ENCODE data around the gene ARID1B.

Gene ARID1B

DNA sequence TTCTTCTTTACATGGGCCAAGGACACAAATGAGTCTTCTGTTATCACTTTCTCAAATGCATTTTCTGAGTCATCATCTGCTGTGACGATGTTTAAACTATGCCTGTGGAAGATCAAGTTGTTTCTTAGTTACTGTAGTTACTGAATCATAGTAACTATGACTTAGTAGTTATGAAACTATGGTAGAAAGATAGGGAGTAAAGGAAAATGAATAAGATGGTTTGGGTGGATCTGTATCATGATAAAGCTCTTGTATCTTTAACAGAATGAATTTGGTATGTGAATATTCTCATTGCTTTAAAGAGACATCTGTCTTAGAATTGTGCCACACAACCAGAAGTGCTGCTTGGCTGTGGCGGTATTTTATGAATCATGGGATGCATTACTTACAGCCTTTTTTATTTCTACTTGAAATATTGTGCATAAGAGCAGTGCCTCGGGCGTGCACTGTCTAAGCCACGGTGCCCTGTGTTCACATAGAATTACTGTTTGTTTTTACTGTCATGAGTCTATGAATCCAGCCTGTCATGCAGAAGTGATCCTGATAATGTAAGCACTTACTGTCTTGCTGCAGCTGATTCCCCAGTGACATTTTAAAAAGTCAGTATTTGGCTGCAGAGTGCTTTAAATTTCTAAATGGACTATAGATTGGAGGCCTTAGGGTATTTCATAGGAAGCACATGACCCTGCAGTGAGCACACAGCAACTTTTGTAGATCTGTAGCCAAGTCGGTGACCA, 330.9 kb downstream of the ARID1B start:
- DNase-seq (ENCODE audit: low spot score): peak; percentile 68

DNA sequence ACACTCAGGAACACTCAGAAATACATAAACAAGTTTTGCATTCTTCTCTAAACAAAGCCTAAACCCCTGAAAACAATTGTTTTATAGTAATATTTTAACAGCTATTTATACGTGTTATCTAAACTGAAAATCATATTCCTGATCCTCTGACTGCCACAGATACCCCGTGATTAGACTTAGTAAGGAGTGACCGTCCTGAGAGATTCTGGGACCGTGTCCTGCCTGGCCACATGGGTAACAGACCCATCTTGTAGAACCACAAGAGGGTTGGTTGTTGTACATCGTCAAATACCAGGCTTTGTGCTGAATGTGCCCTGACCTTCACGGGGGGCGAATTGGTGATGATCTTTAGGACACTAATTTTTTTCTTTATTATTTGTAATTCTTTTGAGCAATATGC, 331.7 kb downstream of the ARID1B start:
- DNase-seq (ENCODE audit: low spot score): no peak

DNA sequence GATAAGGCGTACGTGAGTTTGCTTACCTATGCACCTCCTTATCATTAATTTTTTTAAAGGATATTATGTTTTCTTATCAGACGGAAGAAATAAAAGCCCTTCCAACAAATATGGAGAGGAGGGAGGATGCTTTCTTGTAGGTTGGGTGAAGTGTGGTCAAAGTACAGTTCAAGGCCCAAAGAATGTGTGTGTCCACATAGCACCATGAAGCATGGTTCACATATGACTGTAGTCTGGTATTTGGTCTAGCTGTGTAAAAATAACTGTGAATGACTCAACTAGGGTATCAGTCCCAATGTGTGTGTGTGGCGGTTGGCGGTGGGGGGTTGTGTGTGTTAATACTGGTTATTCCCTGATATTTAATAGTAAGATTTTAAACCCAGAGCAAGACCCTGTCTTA, 333.4 kb downstream of the ARID1B start:
- no peak for DNase-seq (ENCODE audit: low spot score)

DNA sequence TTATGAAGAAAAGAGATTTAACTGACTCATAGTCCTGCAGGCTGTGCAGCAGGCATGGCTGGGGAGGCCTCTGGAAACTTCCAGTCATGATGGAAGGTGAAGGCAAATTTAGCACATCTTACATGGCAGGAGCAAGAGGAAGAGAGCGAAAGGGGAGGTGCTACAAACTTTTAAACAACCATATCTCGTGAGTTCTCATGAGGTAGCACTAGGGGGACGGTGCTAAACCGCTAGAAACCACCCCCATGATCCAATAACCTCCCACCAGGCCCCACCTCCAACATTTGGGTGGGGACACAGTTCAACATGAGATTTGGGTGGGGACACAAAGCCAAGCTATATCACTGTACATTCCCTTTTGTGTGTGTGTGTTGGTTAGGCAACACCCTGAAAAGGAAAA, 336.2 kb downstream of the ARID1B start:
- no peak for DNase-seq (ENCODE audit: low spot score)

DNA sequence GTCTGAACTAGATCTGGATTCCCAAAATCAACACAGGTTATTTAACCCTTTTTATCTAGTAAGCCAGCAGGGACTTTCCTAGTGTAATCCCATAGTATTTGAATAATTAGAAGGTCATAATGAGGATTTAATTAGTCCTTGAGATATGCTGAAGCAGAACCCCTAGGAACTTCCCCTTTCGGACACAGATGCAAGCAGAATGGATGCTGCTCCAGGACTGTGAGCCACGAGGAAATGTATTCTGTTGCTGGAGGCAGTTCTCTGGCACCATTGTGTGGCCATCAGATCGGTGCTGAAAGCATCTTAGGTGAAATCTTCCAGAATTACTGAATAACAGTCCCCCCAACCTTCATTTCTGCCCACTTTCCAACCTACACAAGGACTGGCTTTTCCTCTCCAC, 339.2 kb downstream of the ARID1B start:
- DNase-seq (ENCODE audit: low spot score): no peak

DNA sequence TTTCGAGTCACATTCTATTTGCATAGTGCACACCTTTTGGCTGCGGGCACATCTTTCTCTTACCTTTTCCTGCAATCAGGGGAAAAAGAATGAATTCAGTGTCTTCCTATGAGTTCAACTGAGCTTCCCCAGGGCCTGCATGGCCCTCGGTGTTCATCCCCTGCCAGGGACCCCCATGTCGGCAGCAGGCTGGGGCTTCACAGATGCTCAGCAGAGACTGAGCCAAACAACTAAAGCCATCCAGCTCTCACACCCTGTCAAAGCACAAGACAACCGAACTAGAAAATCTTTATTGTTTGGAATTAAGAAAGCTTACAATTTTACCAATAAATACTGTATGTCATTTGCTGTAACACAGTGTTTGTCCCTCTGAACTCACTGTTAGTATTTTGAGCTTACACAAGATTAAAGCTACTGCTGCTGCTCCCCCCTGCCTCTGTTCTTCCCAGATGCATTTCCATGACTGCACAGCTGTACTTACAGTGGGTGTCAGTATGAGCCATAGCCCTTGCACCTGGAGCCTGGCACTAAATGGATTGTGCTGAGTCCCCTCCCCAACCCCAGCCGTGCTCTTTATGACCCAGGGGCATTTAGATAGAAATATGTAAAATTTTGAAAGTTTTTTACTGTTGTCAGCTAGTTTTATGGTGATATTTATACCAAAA, 340.4 kb downstream of the ARID1B start:
- no peak for DNase-seq (ENCODE audit: low spot score)

DNA sequence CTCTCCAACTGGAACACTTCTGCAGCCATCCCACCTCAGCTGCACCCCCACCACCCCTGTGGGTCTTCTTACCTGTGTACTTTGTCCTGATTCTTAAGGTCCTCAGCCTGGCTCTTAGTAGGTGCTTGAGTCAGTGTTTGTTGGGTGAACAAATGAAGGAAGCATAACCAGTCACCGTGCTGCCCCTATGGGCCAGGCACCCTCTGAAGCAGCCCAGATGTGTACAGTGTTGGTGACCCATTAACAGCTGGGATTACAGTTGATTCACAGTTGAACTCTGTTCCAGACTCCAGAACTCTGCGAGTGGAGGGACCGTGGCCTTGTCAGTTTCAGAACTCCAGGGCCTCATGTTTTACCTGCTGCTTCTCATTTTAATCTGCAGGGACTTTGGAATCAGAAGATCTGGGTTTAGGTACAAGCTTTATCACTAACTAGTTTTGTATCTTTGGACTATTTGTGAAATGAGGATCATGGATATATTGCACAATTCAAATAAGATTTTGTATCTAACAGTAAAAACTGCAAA, 342.4 kb downstream of the ARID1B start:
- DNase-seq (ENCODE audit: low spot score): no peak

DNA sequence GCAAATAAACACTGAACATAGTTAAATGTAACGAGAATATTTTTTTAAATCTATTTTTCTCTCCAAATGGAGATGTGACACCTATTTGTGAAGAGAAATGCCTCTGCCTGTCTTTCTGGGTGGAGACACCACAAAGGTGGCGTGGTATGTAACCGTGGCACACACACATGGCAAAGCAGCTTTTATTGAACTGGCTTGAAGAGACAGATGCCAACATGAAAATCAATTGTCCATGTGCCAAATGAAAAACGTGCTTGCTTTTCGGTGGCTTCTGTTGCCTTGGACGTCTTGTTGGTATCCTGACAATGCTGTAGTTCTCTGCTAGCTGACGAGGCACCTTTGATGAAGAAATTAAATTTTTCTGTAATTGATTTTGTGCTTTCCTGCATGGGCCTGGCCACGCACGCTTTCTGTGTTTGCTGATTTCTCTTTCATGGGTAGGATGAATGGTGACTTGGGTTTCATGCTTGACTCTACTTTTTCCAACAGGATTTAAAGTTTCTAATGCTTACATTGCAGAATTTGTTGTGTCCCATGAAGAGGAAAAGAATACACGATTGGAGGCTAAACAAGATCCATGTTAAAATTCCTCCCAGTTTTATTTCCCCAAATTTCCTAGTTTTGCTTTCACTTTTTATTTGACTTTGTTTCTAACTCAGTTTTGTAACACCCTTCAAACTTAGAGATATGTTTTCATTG, 343.5 kb downstream of the ARID1B start:
- no peak for DNase-seq (ENCODE audit: low spot score)

DNA sequence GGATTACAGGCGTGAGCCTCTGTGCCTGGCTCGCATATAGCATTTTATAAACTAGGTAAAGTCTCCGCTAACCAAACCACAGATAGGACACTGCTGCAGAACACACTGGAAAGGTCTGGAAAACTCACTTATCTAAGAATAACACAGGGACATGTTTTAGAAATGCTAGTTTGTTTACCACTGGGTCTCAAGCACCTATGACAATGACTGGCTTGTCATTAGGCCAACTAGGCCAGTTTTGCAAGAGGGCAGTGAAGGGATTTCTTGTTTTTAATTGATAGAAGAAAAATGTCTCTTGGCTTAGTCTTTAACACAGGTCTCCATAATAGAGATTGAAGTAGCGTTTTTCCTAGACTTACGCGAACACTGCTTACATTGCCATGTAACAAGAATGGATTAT, 344.7 kb downstream of the ARID1B start:
- no peak for DNase-seq (ENCODE audit: low spot score)

DNA sequence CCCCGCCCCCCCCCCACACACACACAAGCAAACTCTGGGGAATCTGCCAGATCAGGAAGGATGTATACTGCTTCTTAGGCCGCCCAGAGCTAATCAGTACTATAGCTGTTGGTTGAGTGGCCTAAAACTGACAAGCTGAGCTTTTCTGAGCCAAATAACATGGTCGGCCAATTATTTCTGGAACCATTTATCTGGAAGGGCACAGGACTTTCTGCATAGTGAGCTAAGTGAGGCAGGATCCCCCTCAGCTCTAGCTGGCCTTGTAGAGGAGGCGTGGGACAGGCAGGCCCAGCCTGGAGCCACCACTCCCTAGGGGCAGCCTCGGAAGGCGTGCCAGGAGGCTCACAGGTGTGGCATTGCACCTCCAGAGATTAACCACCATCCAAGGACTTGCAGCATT, 346.1 kb downstream of the ARID1B start:
- DNase-seq (ENCODE audit: low spot score): no peak

DNA sequence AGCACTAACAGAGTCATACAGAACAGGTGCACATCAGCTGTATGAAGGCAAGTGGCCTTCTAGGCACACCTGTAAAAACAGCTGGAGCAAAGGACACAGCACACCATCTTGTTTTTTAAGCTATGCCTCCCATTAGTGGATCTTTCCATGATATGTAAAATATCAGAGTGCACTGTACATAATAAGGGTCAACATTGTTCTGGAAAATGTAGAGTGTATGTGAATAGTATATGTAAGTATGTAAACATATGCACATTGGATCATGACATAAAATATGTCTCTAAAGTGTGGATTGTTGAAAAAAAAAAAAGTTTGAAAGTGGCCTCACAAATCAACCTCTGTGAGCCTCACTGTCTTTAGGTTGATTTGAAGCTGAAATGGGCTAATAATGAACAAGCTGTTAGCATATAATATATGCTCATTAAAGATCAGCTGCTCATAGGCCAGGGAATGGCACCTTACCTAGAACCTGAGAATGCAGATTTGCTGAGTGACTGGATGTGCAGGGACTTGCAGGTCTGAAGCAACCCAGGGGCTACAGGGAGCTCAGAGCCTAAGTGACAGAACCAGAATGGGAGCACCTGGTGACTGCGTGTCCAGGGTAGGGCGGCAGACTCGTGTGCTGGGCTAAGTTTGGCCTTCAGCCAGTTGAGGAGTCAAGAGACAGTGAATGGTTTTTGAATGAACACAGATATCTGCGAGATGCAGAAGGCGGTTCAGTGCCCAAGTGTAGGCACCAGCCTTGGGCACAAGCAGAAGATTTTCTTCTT, 347.5 kb downstream of the ARID1B start:
- DNase-seq (ENCODE audit: low spot score): no peak

DNA sequence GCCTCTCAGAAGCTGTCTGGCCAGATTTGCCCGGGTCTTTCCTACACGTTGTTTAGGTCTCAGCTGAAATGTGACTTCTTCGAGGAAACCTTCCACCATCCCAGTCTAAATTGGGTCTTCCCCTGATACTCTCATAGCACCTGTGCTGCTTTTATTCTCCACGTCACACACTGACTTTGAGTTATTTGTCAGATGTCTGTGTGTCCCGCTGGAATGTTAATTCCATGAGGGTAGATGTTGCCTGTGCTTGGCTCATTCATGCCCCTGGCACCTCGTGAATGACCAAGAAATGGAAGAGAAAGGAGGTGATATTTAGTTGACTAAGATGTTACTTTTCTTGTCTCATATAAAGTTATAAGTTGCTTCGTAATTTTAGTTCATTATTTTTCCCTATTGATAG, 348.4 kb downstream of the ARID1B start:
- no peak for DNase-seq (ENCODE audit: low spot score)

DNA sequence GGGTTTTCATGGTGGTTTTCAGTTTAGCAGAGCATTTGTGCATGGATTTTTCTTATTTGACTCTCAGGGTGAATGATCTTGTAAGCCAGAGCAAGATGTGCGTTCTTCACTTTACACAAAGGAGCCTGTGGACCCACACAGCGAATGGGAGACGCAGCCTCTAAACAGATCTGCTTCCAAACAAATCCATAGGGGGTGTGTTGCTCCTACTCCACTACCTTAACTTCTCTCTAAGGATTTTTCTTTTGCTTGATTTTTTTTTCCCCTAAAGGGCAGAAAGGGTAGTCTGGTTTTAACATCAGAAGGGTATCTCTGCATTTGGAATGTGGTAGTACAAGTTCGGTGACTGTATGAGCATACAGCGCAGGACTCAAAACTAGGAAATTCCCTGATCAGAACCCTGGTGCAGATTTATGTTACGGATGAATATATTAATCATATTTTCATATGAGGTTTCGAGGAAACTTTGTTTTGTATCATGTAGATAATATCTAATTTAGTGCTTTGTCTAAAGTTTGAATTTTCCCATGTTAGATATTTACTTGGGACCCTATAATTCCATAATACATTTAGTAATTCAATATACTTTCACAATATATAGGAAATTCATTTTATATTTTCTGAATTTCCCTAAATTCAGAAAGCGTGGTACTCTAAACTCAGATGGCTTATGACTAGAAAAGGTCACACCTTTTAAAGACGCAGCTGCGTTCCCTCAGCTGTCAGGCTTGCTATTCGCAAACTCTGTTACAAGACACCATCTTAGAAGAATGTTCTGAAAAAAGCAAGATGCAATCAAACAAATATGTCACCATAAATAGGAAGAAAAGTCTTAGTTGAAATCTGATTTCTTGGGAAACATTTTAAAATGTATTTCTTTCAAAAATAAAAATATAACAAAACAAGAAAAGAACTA, 349.3 kb downstream of the ARID1B start:
- DNase-seq (ENCODE audit: low spot score): no peak

DNA sequence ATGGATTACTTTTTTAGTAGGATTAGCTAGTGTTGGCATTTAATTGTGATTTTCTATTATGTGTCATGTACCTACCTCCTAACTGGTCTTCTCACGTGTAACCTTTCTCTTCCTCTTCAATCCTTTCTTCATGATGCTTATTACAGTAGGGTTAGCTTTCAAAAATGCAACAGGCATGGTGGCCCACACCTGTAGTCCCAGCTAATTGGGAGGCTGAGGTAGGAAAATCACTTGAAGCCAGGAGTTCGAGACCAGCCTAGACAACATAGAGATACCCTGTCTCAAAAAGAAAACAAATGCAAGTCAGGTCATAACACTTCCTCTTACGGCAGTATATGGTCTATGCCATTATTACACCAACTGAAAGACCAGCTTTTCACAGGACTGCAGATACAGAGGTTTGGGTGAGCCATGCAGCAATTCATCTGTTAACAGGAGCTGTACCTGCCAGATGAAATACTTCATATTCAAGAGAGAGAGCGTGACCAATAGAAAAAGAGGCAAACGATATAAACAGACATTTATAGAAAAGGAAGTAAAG, 351.1 kb downstream of the ARID1B start:
- DNase-seq (ENCODE audit: low spot score): no peak

DNA sequence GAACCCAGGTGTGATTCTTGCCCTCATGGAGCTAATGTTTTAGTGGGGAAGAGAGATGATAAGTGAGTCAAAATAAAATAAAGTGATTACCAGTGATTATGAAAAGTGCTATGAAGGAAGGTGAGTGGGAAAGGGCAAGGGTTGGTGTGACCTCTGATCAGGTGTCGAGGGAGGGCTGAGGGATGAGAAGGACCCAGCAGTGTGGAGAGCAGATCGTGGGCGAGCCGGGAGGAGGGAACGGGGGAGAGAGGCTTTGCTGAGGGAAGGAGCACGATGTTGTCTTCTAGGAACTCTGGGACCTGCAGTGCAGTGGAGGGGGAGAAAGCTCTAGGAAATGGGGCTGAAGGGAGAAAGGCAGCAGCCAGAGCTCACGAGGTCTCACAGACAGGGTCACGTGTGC, 354.1 kb downstream of the ARID1B start:
- no peak for DNase-seq (ENCODE audit: low spot score)

DNA sequence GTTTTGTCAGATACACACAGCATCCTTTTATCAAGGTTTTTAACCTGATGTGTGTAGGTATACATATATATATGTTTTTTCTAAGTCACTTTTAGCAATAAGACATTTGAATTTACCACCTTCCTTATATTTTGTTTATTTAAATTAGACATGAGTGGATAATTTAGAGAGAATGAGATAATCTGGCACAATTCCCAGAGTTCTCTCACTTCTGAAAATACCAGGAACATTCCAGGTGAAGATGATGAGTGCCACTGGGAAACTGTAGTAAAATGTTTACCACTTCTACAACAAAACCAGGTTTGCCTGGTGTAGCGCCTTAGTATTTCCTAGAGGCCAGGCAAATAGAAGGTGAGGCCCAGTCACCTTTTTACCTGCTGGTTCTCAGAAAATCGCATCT, 356.7 kb downstream of the ARID1B start:
- DNase-seq (ENCODE audit: low spot score): no peak

DNA sequence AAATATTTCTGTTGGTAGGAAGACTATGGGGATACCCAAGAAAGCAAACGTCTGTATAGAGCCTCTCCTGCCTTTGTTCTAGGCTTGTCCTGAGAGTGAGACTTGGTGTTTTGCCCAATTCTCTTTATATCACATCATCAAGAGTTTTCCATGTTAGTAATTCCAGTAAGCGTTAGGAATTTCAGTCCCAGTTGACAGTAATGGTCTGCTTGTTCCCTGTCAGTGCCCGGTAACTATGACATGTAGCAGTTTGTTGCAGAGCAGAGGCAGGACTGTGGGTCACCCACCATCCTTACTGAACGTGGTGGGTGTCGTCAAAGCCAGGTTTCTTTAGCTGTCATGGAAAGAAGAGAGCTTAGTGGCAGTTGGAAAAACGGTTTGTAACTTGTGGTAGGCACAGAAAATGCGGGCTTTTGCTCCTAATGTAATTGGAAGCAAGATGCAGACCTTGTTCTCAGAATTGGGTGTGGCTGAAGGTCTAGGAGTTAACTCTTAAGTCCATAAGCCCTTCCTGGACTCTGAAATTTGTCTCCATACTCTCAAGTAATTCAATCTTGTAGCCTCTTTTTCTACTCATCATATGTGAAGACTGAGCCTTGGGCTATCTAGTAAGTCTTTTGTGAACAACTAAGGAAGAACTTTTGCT, 357.3 kb downstream of the ARID1B start:
- no peak for DNase-seq (ENCODE audit: low spot score)

DNA sequence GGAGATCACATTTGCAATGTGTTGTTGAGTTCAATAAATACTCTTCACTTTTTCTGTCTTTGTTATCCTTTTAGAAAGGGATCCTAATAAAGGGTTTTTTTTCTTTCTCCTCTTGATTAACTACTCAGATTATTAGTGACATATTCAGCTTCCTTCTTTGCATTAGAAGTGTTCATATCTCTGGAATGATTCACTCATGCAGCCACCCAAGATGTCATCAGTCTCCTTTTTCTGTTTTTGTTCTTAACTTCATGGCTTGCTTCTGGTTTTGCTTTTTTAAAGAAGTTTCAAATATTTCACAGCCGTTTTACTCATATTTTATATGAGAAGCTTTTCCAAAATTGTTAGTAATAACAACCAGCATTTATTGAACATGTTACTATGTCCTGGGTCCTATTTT, 358.5 kb downstream of the ARID1B start:
- DNase-seq (ENCODE audit: low spot score): peak; percentile 52

DNA sequence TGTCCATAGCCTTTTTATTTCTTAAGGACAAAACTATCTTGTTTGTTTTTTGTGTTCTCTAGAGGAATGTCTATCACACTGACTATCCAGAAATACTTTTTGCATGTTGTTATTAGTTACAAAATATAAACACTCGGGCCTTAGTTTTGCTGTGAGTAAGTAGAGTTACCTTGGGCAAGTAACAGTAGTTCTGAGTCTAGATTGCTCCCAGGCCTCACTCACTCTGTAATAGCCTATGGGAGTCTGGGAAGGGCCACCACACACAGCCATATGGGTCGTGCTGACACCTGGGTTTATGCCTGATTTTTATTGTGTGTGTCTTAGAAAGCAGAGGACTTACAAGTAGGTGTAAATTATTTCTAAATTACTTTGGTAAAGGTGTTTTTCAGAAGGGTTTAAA, 360.3 kb downstream of the ARID1B start:
- no peak for DNase-seq (ENCODE audit: low spot score)

DNA sequence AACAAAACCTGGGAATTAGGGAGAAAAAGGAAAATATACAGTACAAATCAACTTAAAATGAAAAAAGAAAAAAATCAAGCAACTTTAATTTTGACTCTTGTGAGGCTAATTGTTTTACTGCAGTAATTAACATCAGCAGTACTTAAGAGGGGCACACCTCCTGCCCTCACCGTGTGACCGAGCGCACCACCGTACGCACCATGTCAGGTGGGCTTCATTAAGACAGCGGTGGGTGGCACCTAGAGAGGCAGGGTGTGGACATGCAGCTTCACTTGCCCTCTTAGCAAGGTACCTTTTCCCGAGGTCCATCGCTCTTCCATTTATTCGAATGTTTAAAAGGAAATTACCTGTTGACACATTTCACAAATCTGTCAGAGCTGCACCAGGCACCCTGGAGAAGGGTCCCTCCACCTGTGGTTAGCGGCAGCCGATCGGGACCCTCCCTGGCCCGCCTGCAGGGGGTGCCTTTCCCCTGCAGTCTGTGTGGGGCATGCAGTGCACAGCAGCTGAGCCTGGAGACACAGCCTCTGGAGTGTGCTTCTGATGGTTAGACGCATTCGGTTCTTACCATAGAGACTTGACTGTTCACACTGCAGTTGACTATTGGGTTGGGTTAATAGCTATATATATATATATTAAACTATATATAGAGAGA, 362.0 kb downstream of the ARID1B start:
- DNase-seq (ENCODE audit: low spot score): no peak
